Hepatocyte (in vitro differentiated cells): ENCODE measurements around the gene LRRC52. TPM values are rescaled to one million over a fixed set of nuclear protein-coding genes. Genes with fewer than 3 reads are reported as not detected.

Experiments used
- DNase-seq: peaks from one replicate; pipeline ENCODE4 v3.0.0-alpha.2; 2016; ENCODE audit warnings: low spot score
- H2AFZ ChIP-seq: fragments of 200-600 bp; sonication (generic); 2 replicates; pipeline ENCODE4 v1.6.0; 2016; ENCODE audit warnings: antibody characterized with exemption, mild to moderate bottlenecking
- H3K27ac ChIP-seq: fragments of 200-600 bp; sonication (generic); 2 replicates; pipeline ENCODE4 v1.5.1; 2016; ENCODE audit warnings: mild to moderate bottlenecking
- H3K27me3 ChIP-seq: fragments of 200-600 bp; sonication (generic); 2 replicates; pipeline ENCODE4 v1.6.1; 2016
- H3K36me3 ChIP-seq: fragments of 200-600 bp; sonication (generic); replicated peaks from 2 replicates; pipeline ENCODE4 v1.5.1; 2016; ENCODE audit warnings: low read depth; ENCODE audit not compliant: insufficient read depth
- H3K4me1 ChIP-seq: fragments of 200-600 bp; sonication (generic); 2 replicates; pipeline ENCODE4 v1.5.1; 2016; ENCODE audit warnings: mild to moderate bottlenecking, moderate library complexity; ENCODE audit not compliant: insufficient read depth
- H3K4me2 ChIP-seq: fragments of 200-600 bp; sonication (generic); 2 replicates; pipeline ENCODE4 v1.6.0; 2016
- H3K4me3 ChIP-seq: fragments of 200-600 bp; sonication (generic); 2 replicates; pipeline ENCODE4 v1.5.1; 2016; ENCODE audit warnings: mild to moderate bottlenecking
- H3K79me2 ChIP-seq: fragments of 200-600 bp; sonication (generic); 2 replicates; pipeline ENCODE4 v1.6.0; 2017; ENCODE audit warnings: mild to moderate bottlenecking
- H3K9me2 ChIP-seq: fragments of 200-600 bp; sonication (generic); replicated peaks from 2 replicates; pipeline ENCODE4 v1.6.0; 2017; ENCODE audit warnings: mild to moderate bottlenecking; ENCODE audit not compliant: insufficient read depth
- H3K9me3 ChIP-seq: fragments of 200-600 bp; sonication (generic); 2 replicates; pipeline ENCODE4 v1.5.1; 2016; ENCODE audit warnings: low read depth, mild to moderate bottlenecking
- H4K20me1 ChIP-seq: fragments of 200-600 bp; sonication (generic); 2 replicates; pipeline ENCODE4 v1.6.0; 2016; ENCODE audit warnings: mild to moderate bottlenecking; ENCODE audit not compliant: insufficient read depth, poor library complexity, severe bottlenecking
- EZH2 ChIP-seq: fragments of 200-600 bp; sonication (generic); IDR thresholded peaks from 2 replicates; pipeline ENCODE4 v1.6.1; 2016; ENCODE audit warnings: antibody characterized with exemption, mild to moderate bottlenecking, borderline replicate concordance
- EZH2phosphoT487 ChIP-seq: fragments of 200-600 bp; sonication (generic); IDR thresholded peaks from one replicate; pipeline ENCODE4 v1.6.1; 2018; ENCODE audit warnings: antibody characterized with exemption, mild to moderate bottlenecking, low read depth, moderate library complexity; ENCODE audit not compliant: unreplicated experiment, severe bottlenecking
- WGBS: methylation state at CpG from one replicate; pipeline ENCODE4 v1.1.6; 2016; ENCODE audit warnings: low lambda C conversion rate; ENCODE audit errors: missing lambda C conversion rate; 5-methylcytosine and 5-hydroxymethylcytosine counted together
- polyA plus RNA-seq: library from polyadenylated mRNA; unstranded; fragments of >200 nt; fragmentation: Nextera tagmentation; extraction: Ambion mirVana; gene quantifications from 2 replicates; pipeline ENCODE4 v1.2.1, GENCODE V29; 2016
- total RNA-seq: library from RNA; depleted of rRNA; stranded (reverse); fragments of >200 nt; gene quantifications from 2 replicates; pipeline ENCODE4 v1.2.3, GENCODE V29; 2014
- TF ChIP-seq, protein P1 (sequence below): fragments of 200-600 bp; sonication (generic); IDR thresholded peaks from 2 replicates; pipeline ENCODE4 v1.5.1; 2016; ENCODE audit warnings: antibody characterized with exemption, mild to moderate bottlenecking; ENCODE audit not compliant: poor library complexity

The LRRC52 gene
- total and polyA plus RNA-seq, 2 experiments from 2014 or later, result not detected

DNA sequence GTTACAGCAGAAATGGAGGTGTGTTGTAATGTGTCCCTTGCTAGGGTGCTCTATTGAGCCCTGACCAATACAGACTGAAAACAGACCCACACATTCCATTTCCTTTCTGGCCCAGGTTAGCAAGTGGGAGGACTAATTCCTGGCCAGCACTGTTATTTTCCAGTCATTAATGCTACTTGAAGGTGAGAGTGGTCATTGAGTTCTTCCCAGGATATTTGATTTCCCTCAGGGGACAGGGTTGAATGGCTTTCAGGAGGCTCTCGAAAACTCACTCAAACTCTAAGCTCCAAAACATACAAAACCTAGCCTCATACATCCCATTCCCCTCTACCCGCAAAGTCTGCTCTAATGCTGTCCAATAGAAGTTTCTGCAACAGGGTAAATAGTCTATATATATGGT, 6.2 kb downstream of the LRRC52 start:
- no peak for TF ChIP-seq EZH2phosphoT487
- no peak for TF ChIP-seq EZH2
- TF ChIP-seq, protein P1, sequence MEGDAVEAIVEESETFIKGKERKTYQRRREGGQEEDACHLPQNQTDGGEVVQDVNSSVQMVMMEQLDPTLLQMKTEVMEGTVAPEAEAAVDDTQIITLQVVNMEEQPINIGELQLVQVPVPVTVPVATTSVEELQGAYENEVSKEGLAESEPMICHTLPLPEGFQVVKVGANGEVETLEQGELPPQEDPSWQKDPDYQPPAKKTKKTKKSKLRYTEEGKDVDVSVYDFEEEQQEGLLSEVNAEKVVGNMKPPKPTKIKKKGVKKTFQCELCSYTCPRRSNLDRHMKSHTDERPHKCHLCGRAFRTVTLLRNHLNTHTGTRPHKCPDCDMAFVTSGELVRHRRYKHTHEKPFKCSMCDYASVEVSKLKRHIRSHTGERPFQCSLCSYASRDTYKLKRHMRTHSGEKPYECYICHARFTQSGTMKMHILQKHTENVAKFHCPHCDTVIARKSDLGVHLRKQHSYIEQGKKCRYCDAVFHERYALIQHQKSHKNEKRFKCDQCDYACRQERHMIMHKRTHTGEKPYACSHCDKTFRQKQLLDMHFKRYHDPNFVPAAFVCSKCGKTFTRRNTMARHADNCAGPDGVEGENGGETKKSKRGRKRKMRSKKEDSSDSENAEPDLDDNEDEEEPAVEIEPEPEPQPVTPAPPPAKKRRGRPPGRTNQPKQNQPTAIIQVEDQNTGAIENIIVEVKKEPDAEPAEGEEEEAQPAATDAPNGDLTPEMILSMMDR, result no peak
- no peaks in the 10 kb centered on the region for H3K79me2 ChIP-seq
- no peak overlapping the region for H2AFZ ChIP-seq
- 91% methylated on average over 2 of the region's 2 CpGs for WGBS
- no peak overlapping the region for H3K27ac ChIP-seq
- H3K4me2 ChIP-seq, result no peak overlapping the region
- H3K4me1 ChIP-seq, result no peaks in the 10 kb centered on the region
- no peaks in the 10 kb centered on the region for H3K36me3 ChIP-seq
- H3K27me3 ChIP-seq, result peaks cover 4% of the 10 kb centered on the region
- no peak overlapping the region for H3K4me3 ChIP-seq
- DNase-seq, result no peak
- no peaks in the 10 kb centered on the region for H4K20me1 ChIP-seq
- no peaks in the 10 kb centered on the region for H3K9me3 ChIP-seq
- no peaks in the 10 kb centered on the region for H3K9me2 ChIP-seq

DNA sequence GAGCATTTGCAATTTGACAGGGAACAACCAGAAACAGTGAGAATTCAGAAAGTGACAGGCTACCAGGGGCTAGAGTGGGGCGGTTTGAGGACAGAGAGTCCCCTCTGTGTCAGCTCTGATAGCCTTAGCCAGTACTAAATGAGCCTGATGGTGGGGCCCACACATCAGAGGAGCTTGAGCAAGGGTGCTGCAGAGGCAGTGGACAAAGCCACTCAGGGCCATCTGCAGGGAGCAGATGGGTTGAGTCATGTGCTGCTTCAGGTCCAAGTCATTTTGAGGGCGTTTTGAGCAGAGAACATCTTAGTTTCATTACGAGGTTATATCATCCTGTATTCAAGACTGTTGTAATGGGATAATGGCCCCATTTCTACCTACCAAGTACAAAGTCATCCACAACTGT, 7.7 kb downstream of the LRRC52 start:
- no peak overlapping the region for H3K4me2 ChIP-seq
- H3K9me2 ChIP-seq, result no peaks in the 10 kb centered on the region
- no peak overlapping the region for H2AFZ ChIP-seq
- peaks cover 4% of the 10 kb centered on the region for H3K27me3 ChIP-seq
- TF ChIP-seq EZH2 (no peak), EZH2phosphoT487 (no peak)
- TF ChIP-seq, protein P1, result no peak
- H3K79me2 ChIP-seq, result no peaks in the 10 kb centered on the region
- no peak for DNase-seq
- no peaks in the 10 kb centered on the region for H4K20me1 ChIP-seq
- no peak overlapping the region for H3K4me3 ChIP-seq
- WGBS, result 84% methylated on average over 3 of the region's 3 CpGs
- H3K27ac ChIP-seq, result no peak overlapping the region
- no peaks in the 10 kb centered on the region for H3K36me3 ChIP-seq
- no peaks in the 10 kb centered on the region for H3K9me3 ChIP-seq
- H3K4me1 ChIP-seq, result no peaks in the 10 kb centered on the region

DNA sequence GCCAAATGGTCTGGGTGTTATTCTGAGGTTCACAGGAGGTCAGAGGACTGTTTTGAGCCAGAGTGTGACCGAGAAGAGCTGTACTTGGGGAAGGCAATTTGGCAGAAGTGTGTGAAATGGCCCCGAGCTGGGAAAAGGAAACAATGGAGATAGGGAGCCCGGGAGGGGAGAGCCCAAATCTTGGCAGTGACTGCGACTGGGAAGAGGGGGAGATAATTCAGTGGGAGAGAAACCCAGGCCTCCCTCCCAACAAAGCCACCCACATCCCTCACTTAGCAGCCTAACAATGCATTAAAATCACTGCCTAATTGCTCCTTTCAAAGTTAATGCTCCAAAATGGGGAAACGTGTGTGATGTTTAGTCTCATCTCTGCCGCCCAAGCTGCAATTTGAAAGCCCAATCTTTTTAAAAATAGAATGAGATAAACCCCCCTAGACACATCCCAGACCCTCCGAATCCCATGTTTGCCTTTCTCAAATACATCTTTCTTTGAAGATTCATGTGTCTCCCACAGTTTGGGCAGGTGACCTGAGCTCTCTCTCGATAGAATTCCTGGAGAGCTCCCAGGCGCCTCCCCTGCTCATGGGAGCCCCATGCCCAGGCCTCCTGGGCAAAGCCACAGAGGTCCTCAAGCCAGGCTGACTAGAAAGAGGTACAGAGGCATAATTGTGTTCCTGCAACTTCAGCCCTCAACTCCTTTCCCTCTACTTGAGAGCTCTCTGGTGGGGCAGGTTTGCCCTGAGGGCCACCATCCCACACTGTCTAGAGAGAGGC, 17.3 kb downstream of the LRRC52 start:
- H3K4me3 ChIP-seq, result no peak overlapping the region
- TF ChIP-seq EZH2phosphoT487, result no peak
- no peak overlapping the region for H3K4me2 ChIP-seq
- no peak for DNase-seq
- no peak overlapping the region for H2AFZ ChIP-seq
- no peaks in the 10 kb centered on the region for H4K20me1 ChIP-seq
- no peaks in the 10 kb centered on the region for H3K79me2 ChIP-seq
- H3K27ac ChIP-seq, result no peak overlapping the region
- H3K27me3 ChIP-seq, result peaks cover 17% of the 10 kb centered on the region
- H3K9me2 ChIP-seq, result no peaks in the 10 kb centered on the region
- no peaks in the 10 kb centered on the region for H3K4me1 ChIP-seq
- WGBS, result 46% methylated on average over 9 of the region's 9 CpGs
- H3K36me3 ChIP-seq, result no peaks in the 10 kb centered on the region
- H3K9me3 ChIP-seq, result no peaks in the 10 kb centered on the region

- no peaks in the 10 kb centered on the region for H3K4me1 ChIP-seq
- no peak overlapping the region for H3K4me3 ChIP-seq
- TF ChIP-seq, protein P1, result no peak
- TF ChIP-seq EZH2 (no peak), EZH2phosphoT487 (no peak)
- H3K4me2 ChIP-seq, result no peak overlapping the region
- no peaks in the 10 kb centered on the region for H3K9me3 ChIP-seq
- no peaks in the 10 kb centered on the region for H3K79me2 ChIP-seq
- H4K20me1 ChIP-seq, result no peaks in the 10 kb centered on the region
- DNase-seq, result no peak
- WGBS, result 87% methylated on average over 7 of the region's 7 CpGs
- no peaks in the 10 kb centered on the region for H3K9me2 ChIP-seq
- no peak overlapping the region for H3K27ac ChIP-seq
- no peaks in the 10 kb centered on the region for H3K36me3 ChIP-seq
- H2AFZ ChIP-seq, result no peak overlapping the region
- H3K27me3 ChIP-seq, result peaks cover 17% of the 10 kb centered on the region
These were observed 18.8 kb downstream of the LRRC52 start for GRCh38 chr1:165562571-165562970.
